Measurements from ENCODE around the gene RBM26.

- TF ChIP-seq POLR2A (IDR thresholded peaks at IDR 0.05): no peak
- no peak for TF ChIP-seq CTCF (IDR thresholded peaks at IDR 0.05)
- TF ChIP-seq POLR2AphosphoS5 (IDR thresholded peaks at IDR 0.05): no peak
These were observed 99.4 kb downstream of the RBM26 start for GRCh38 chr13:79306650-79307049.

All from gastroesophageal sphincter (tissue), 3 donors.